Medulla oblongata (tissue), 1 donor: ENCODE results near the gene DNAH1.

Source experiments
- DNase-seq: peaks from one replicate; pipeline ENCODE4 v3.0.0-alpha.2; 2015; ENCODE audit errors: extremely low spot score

Gene DNAH1

GRCh38 chr3:52310861-52311575 is 5.1 kb upstream of the DNAH1 start:
- no peak for DNase-seq

GRCh38 chr3:52311576-52312119 is 4.5 kb upstream of the DNAH1 start:
- no peak for DNase-seq

- no peak for DNase-seq
Observed at GRCh38 chr3:52313188-52313773, 2.8 kb upstream of the DNAH1 start.

GRCh38 chr3:52313774-52314188 is 2.3 kb upstream of the DNAH1 start:
- DNase-seq, result peak; percentile 57

- DNase-seq, result no peak
Observed at GRCh38 chr3:52314489-52314888, 1.6 kb upstream of the DNAH1 start.

GRCh38 chr3:52315006-52315405 is 1.1 kb upstream of the DNAH1 start:
- DNase-seq, result no peak

- no peak for DNase-seq
Observed at GRCh38 chr3:52317208-52318000, 1.3 kb downstream of the DNAH1 start.

- DNase-seq, result no peak
Observed at GRCh38 chr3:52318186-52318816, 2.2 kb downstream of the DNAH1 start.

- no peak for DNase-seq
Observed at GRCh38 chr3:52319921-52320595, 3.9 kb downstream of the DNAH1 start.

- no peak for DNase-seq
Observed at GRCh38 chr3:52321481-52321880, 5.4 kb downstream of the DNAH1 start.

GRCh38 chr3:52322466-52322865 is 6.3 kb downstream of the DNAH1 start:
- no peak for DNase-seq

- no peak for DNase-seq
Observed at GRCh38 chr3:52323526-52324295, 7.6 kb downstream of the DNAH1 start.

GRCh38 chr3:52324676-52325075 is 8.6 kb downstream of the DNAH1 start:
- DNase-seq, result no peak

- no peak for DNase-seq
Observed at GRCh38 chr3:52325686-52326085, 9.6 kb downstream of the DNAH1 start.

- no peak for DNase-seq
Observed at GRCh38 chr3:52326976-52327375, 10.9 kb downstream of the DNAH1 start.

GRCh38 chr3:52327486-52328290 is 11.6 kb downstream of the DNAH1 start:
- DNase-seq, result no peak

GRCh38 chr3:52328536-52329080 is 12.5 kb downstream of the DNAH1 start:
- DNase-seq, result no peak

GRCh38 chr3:52330194-52330805 is 14.2 kb downstream of the DNAH1 start:
- DNase-seq, result no peak

- DNase-seq, result no peak
Observed at GRCh38 chr3:52331091-52331490, 15.0 kb downstream of the DNAH1 start.
